HepG2 (cell line): ENCODE results near the gene ACSL5. TPM values are rescaled to one million over a fixed set of nuclear protein-coding genes. Genes with fewer than 3 reads are reported as not detected.

Experiments used
- ATAC-seq: fragments of 200-7000 bp; cut with Tn5 transposase; 3 replicates; pipeline ENCODE4 v1.9.1; 2020; ENCODE audit warnings: mild to moderate bottlenecking, moderate library complexity
- BruUV-seq: library from RNA; stranded (reverse); fragments of 400-500 nt; replicated peaks from 2 replicates; lab custom pipeline; 2021; lab: Mats Ljungman, UMichigan
- CTCF ChIA-PET: fragments of 300-600 bp; formaldehyde crosslinking; extraction: SDS; loops from one replicate; lab custom pipeline; 2021; ENCODE audit warnings: low total read pairs, inconsistent platforms, low intra/inter-chr PET ratio; lab: Yijun Ruan, JAX
- POLR2A ChIA-PET: fragments of 350-600 bp; sonication (Branson Sonifier 250); formaldehyde crosslinking; loops from one replicate; lab custom pipeline; 2020; ENCODE audit warnings: antibody characterized with exemption, inconsistent platforms; lab: Yijun Ruan, JAX
- DNase-seq: peaks from one replicate; pipeline ENCODE4 v3.0.0-alpha.2; 2015; ENCODE audit warnings: low spot score
- FAIRE-seq: peaks from 3 replicates; lab custom pipeline; 2011; peaks lifted over from hg19 to GRCh38; lab: Jason Lieb, UNC
- H2AFZ ChIP-seq: one replicate; pipeline ENCODE4 v1.6.1; 2011; ENCODE audit warnings: low read length, inconsistent platforms
- H3K27ac ChIP-seq: fragments of 300-600 bp; 3 replicates; pipeline ENCODE4 v1.8.0; 2011; ENCODE audit warnings: mixed run types, mild to moderate bottlenecking, mixed read lengths, low read length, inconsistent platforms; ENCODE audit not compliant: insufficient read depth; ENCODE audit errors: extremely low read length
- H3K27me3 ChIP-seq, 2 experiments: fragments of 200-600 bp in 1 of 2; 2 replicates in 1 of 2; 3 replicates in 1 of 2; pipeline versions ENCODE4 v1.6.0 to v1.8.0; 2011; ENCODE audit warnings: low read length in 2 of 2, mild to moderate bottlenecking in 2 of 2, moderate library complexity in 2 of 2, inconsistent platforms in 1 of 2; ENCODE audit not compliant: insufficient read depth in 2 of 2, control insufficient read depth in 1 of 2
- H3K36me3 ChIP-seq, 2 experiments: fragments of 200-600 bp in 1 of 2; replicated peaks in 1 of 2; 2 replicates in 1 of 2; 3 replicates in 1 of 2; pipeline versions ENCODE4 v1.5.1 to v1.8.0; 2011; ENCODE audit warnings: low read length in 2 of 2, inconsistent platforms in 1 of 2; ENCODE audit not compliant: insufficient read depth in 2 of 2, control insufficient read depth in 1 of 2
- H3K4me1 ChIP-seq: 2 replicates; pipeline ENCODE4 v1.5.1; 2012; ENCODE audit warnings: low read length, inconsistent platforms; ENCODE audit not compliant: insufficient read depth
- H3K4me2 ChIP-seq: 2 replicates; pipeline ENCODE4 v1.6.0; 2011; ENCODE audit warnings: low read depth, low read length, inconsistent platforms
- H3K4me3 ChIP-seq, 3 experiments: fragments of 200-600 bp in 1 of 3; sonication (generic), shearing (Covaris generic) in 1 of 3; replicated peaks in 1 of 3; 2 replicates each; pipeline ENCODE4 v1.5.1; 2011 to 2016; ENCODE audit warnings: low read length in 3 of 3, inconsistent platforms in 2 of 3, low read depth in 2 of 3, mild to moderate bottlenecking in 2 of 3, control low read depth in 1 of 3, mixed read lengths in 1 of 3; ENCODE audit not compliant: insufficient read depth in 1 of 3
- H3K79me2 ChIP-seq: one replicate; pipeline ENCODE4 v1.6.1; 2011; ENCODE audit warnings: low read length, inconsistent platforms; ENCODE audit not compliant: insufficient read depth
- H3K9ac ChIP-seq: 2 replicates; pipeline ENCODE4 v1.6.0; 2011; ENCODE audit warnings: mild to moderate bottlenecking, low read depth, low read length, inconsistent platforms; ENCODE audit not compliant: insufficient read depth
- H3K9me3 ChIP-seq: 2 replicates; pipeline ENCODE4 v1.5.1; 2012; ENCODE audit warnings: mild to moderate bottlenecking, low read length
- H4K20me1 ChIP-seq: 2 replicates; pipeline ENCODE4 v1.6.0; 2011; ENCODE audit warnings: inconsistent platforms, mild to moderate bottlenecking, low read length, moderate library complexity; ENCODE audit not compliant: insufficient read depth
- CEBPB ChIP-seq: IDR thresholded peaks from 2 replicates; pipeline ENCODE4 v1.6.1; 2011; ENCODE audit warnings: low read depth, low read length, improper control_type of control experiment, borderline replicate concordance
- FOSL2 ChIP-seq: sonication (generic); formaldehyde crosslinking; IDR thresholded peaks from 2 replicates; pipeline ENCODE4 v1.4.0; 2020; ENCODE audit warnings: missing genetic modification reagents
- TCF7 ChIP-seq: sonication (generic); IDR thresholded peaks from 2 replicates; pipeline ENCODE4 v1.6.1; 2016; ENCODE audit warnings: antibody characterized with exemption, low read depth
- ZBTB49 ChIP-seq: sonication (generic); formaldehyde crosslinking; IDR thresholded peaks from 2 replicates; pipeline ENCODE4 v1.4.0; 2020; ENCODE audit warnings: missing genetic modification reagents, borderline replicate concordance
- WGBS: methylation state at CpG from one replicate; pipeline ENCODE4 v1.1.6; 2017; ENCODE audit warnings: low lambda C conversion rate; 5-methylcytosine and 5-hydroxymethylcytosine counted together
- in situ Hi-C: cut with HindIII; loops from 2 replicates; pipeline ENCODE4 v1.10.0; 2017; ENCODE audit warnings: low pct_unique_long_range_greater_than_20kb; ENCODE audit not compliant: extremely low pct_ligation_motif_present
- intact Hi-C: fragments of 100-400 bp; cut with micrococcal nuclease; formaldehyde crosslinking; loops from one replicate; pipeline ENCODE4 v1.10.0; 2022; ENCODE audit not compliant: unreplicated experiment
- polyA plus RNA-seq, 8 experiments: library from polyadenylated mRNA; depleted of rRNA in 3 of 8; stranded (reverse) in 7 of 8; unstranded in 1 of 8; fragments of >200 nt; fragmentation: Illumina TruSeq in 4 of 8; extraction: Trizol in 4 of 8; gene quantifications; 2 replicates each; pipeline versions ENCODE4 v1.2.1 to v1.2.3, GENCODE V29; 2011 to 2016; ENCODE audit warnings: low read depth in 4 of 8, missing spikeins in 1 of 8, mixed read lengths in 1 of 8; ENCODE audit not compliant: insufficient read depth in 1 of 8
- total RNA-seq, 5 experiments: library from RNA; depleted of rRNA; stranded (reverse); fragments of >200 nt; fragmentation: Illumina TruSeq; extraction: Trizol; gene quantifications; 2 replicates each; pipeline ENCODE4 v1.2.3, GENCODE V29; 2016; ENCODE audit warnings: low read depth in 1 of 5
- TF ChIP-seq, protein P1 (sequence below): sonication (generic); formaldehyde crosslinking; IDR thresholded peaks from 2 replicates; pipeline ENCODE4 v1.5.0; 2020; ENCODE audit warnings: mild to moderate bottlenecking, missing genetic modification reagents, borderline replicate concordance
- TF ChIP-seq, protein P2 (sequence below): sonication (generic); formaldehyde crosslinking; IDR thresholded peaks from 2 replicates; pipeline ENCODE4 v1.4.0; 2020; ENCODE audit warnings: missing genetic modification reagents

The ACSL5 gene
- total and polyA plus RNA-seq, 2 of the 13 experiments (the other 11 are each of a cell fraction or from before 2014, with no cell fraction given): 56.4 to 82.5 TPM

DNA sequence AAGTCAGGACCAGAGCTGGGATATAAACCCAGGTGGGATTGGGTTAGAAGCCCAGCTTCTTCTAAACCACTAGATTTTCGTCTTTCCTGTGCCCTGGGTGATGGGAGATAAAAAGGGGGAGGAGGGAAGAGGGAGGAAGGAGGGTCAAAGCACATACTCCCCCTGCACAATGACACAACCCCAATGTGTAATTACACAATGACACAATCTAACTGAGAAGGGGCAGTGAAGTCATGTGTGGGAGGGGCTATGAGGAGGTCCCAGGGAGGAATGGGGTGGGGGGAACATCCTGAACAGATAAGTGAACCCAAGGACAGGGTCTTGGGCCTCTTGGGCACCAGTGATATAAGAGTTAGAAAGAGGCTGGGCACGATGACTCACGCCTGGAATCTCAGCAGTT, 46.2 kb upstream of the ACSL5 start (continued):
- TF ChIP-seq CEBPB (peak; percentile 59; the same call in 1 of the 2 replicates), FOSL2 (CRISPR knock-in tag) (peak; percentile 42), TCF7 (no peak)
- TF ChIP-seq, protein P1, sequence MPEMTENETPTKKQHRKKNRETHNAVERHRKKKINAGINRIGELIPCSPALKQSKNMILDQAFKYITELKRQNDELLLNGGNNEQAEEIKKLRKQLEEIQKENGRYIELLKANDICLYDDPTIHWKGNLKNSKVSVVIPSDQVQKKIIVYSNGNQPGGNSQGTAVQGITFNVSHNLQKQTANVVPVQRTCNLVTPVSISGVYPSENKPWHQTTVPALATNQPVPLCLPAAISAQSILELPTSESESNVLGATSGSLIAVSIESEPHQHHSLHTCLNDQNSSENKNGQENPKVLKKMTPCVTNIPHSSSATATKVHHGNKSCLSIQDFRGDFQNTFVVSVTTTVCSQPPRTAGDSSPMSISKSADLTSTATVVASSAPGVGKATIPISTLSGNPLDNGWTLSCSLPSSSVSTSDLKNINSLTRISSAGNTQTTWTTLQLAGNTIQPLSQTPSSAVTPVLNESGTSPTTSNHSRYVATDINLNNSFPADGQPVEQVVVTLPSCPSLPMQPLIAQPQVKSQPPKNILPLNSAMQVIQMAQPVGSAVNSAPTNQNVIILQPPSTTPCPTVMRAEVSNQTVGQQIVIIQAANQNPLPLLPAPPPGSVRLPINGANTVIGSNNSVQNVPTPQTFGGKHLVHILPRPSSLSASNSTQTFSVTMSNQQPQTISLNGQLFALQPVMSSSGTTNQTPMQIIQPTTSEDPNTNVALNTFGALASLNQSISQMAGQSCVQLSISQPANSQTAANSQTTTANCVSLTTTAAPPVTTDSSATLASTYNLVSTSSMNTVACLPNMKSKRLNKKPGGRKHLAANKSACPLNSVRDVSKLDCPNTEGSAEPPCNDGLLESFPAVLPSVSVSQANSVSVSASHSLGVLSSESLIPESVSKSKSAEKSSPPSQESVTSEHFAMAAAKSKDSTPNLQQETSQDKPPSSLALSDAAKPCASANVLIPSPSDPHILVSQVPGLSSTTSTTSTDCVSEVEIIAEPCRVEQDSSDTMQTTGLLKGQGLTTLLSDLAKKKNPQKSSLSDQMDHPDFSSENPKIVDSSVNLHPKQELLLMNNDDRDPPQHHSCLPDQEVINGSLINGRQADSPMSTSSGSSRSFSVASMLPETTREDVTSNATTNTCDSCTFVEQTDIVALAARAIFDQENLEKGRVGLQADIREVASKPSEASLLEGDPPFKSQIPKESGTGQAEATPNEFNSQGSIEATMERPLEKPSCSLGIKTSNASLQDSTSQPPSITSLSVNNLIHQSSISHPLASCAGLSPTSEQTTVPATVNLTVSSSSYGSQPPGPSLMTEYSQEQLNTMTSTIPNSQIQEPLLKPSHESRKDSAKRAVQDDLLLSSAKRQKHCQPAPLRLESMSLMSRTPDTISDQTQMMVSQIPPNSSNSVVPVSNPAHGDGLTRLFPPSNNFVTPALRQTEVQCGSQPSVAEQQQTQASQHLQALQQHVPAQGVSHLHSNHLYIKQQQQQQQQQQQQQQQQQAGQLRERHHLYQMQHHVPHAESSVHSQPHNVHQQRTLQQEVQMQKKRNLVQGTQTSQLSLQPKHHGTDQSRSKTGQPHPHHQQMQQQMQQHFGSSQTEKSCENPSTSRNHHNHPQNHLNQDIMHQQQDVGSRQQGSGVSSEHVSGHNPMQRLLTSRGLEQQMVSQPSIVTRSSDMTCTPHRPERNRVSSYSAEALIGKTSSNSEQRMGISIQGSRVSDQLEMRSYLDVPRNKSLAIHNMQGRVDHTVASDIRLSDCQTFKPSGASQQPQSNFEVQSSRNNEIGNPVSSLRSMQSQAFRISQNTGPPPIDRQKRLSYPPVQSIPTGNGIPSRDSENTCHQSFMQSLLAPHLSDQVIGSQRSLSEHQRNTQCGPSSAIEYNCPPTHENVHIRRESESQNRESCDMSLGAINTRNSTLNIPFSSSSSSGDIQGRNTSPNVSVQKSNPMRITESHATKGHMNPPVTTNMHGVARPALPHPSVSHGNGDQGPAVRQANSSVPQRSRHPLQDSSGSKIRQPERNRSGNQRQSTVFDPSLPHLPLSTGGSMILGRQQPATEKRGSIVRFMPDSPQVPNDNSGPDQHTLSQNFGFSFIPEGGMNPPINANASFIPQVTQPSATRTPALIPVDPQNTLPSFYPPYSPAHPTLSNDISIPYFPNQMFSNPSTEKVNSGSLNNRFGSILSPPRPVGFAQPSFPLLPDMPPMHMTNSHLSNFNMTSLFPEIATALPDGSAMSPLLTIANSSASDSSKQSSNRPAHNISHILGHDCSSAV (CRISPR knock-in tag): no peak
- TF ChIP-seq, all 625 proteins: peak for 3

- Histone ChIP-seq H3K79me2 (no peaks in the 10 kb centered on the region), H3K27ac (no peak overlapping the region), H3K9ac (no peak overlapping the region), H3K4me3 (no peak overlapping the region), H3K36me3 (no peaks in the 10 kb centered on the region), H3K27me3 (no peaks in the 10 kb centered on the region), H3K4me1 (peaks cover 45% of the 10 kb centered on the region), H3K9me3 (no peaks in the 10 kb centered on the region), H2AFZ (no peak overlapping the region), H4K20me1 (no peaks in the 10 kb centered on the region), H3K4me2 (no peak overlapping the region)
- no peak for TF ChIP-seq ZBTB49
- TF ChIP-seq, protein P2, sequence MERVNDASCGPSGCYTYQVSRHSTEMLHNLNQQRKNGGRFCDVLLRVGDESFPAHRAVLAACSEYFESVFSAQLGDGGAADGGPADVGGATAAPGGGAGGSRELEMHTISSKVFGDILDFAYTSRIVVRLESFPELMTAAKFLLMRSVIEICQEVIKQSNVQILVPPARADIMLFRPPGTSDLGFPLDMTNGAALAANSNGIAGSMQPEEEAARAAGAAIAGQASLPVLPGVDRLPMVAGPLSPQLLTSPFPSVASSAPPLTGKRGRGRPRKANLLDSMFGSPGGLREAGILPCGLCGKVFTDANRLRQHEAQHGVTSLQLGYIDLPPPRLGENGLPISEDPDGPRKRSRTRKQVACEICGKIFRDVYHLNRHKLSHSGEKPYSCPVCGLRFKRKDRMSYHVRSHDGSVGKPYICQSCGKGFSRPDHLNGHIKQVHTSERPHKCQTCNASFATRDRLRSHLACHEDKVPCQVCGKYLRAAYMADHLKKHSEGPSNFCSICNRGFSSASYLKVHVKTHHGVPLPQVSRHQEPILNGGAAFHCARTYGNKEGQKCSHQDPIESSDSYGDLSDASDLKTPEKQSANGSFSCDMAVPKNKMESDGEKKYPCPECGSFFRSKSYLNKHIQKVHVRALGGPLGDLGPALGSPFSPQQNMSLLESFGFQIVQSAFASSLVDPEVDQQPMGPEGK (CRISPR knock-in tag): peak; percentile 11; the same call in 1 of the 2 replicates
- in situ Hi-C loops (loop anchor here (25.0 kb wide), 1 partner anchor 107 kb away; the partner anchor contains the start of genes VTI1A and ZDHHC6), intact Hi-C loops (loop anchor here (5.0 kb wide), 2 partner anchors 42 to 62 kb away; partner anchors contain the start of gene ACSL5)
- ChIA-PET CTCF (no interaction called here), POLR2A (interaction anchor here (1.2 to 1.3 kb wide), 2 partner anchors 44 to 53 kb away, joined by 3 to 4 read pairs; partner anchors contain the start of gene ACSL5)
- ATAC-seq (no peak; the same call in 2 of the 3 replicates), FAIRE-seq (no peak), DNase-seq (no peak)
- BruUV-seq: no TSS peak
- 39% methylated on average over 4 of the region's 4 CpGs for WGBS
These were observed 43.8 kb upstream of the ACSL5 start for GRCh38 chr10:112330162-112330561.
